Lower lobe of right lung (tissue), 2 donors: ENCODE results near the gene ADAM12. TPM values are rescaled to one million over a fixed set of nuclear protein-coding genes. Genes with fewer than 3 reads are reported as not detected.

ENCODE experiments used
- ATAC-seq, 2 donors: fragments of 200-7000 bp; cut with Tn5 transposase; one replicate each; pipeline ENCODE4 v1.9.1; 2020 to 2022; ENCODE audit warnings: mild to moderate bottlenecking in 2 of 2, moderate library complexity in 2 of 2
- DNase-seq: peaks from one replicate; pipeline ENCODE4 v3.0.0-alpha.2; 2020
- H3K27ac ChIP-seq: fragments of 200-600 bp; one replicate; pipeline ENCODE4 v1.8.0; 2022
- H3K27me3 ChIP-seq: fragments of 200-600 bp; one replicate; pipeline ENCODE4 v1.8.0; 2022; ENCODE audit warnings: low read depth
- H3K36me3 ChIP-seq: fragments of 200-600 bp; one replicate; pipeline ENCODE4 v1.8.0; 2022; ENCODE audit warnings: mild to moderate bottlenecking
- H3K4me1 ChIP-seq: fragments of 200-600 bp; one replicate; pipeline ENCODE4 v1.8.0; 2022
- H3K4me3 ChIP-seq: fragments of 200-600 bp; one replicate; pipeline ENCODE4 v1.8.0; 2022; ENCODE audit warnings: mild to moderate bottlenecking
- H3K9me3 ChIP-seq: fragments of 200-600 bp; one replicate; pipeline ENCODE4 v1.8.0; 2022
- intact Hi-C: fragments of 100-400 bp; cut with DNase I; formaldehyde crosslinking; loops from one replicate; pipeline ENCODE4 v1.11.0; 2022
- total RNA-seq: library from RNA; stranded (reverse); fragmentation: NEBNext Ultra II Directional; extraction: Animal tissue kit (Norgen Biotek cat#: 25700); gene quantifications from one replicate; pipeline ENCODE4 v1.2.1, GENCODE V29; 2021
- TF ChIP-seq, protein P1 (sequence below): fragments of 200-600 bp; IDR thresholded peaks from one replicate; pipeline ENCODE4 v1.8.0; 2022; ENCODE audit warnings: antibody characterized with exemption, mild to moderate bottlenecking
- donor health status: DM: no; HTN: yes; CAD: no; lungs with severe emphysema.

The ADAM12 gene
- total RNA-seq, 1 donor from 2014 or later = 0.92 TPM

DNA sequence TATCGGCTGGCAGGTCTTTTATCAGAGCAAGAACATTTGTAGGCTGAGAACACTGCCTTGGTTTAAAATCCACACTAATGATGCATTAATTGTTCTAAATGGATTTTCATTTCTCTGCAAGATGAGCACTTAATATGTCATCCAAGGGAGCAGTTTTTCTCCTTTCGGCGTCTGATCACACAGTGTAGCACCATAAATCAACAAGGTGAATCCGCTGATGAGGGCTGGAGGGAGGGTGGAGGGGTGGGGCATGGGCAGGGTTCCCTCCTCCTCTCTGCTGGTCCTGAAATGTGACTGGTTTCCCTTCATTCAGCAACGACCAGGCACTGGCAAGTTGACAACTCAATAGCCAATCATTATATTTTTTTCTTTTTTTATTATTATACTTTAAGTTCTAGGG is 45.6 kb downstream of the ADAM12 start:
- Histone ChIP-seq H3K4me3 (no peak overlapping the region), H3K9me3 (no peaks in the 10 kb centered on the region), H3K27ac (no peak overlapping the region), H3K36me3 (no peaks in the 10 kb centered on the region), H3K4me1 (no peaks in the 10 kb centered on the region), H3K27me3 (no peaks in the 10 kb centered on the region)
- TF ChIP-seq, protein P1, sequence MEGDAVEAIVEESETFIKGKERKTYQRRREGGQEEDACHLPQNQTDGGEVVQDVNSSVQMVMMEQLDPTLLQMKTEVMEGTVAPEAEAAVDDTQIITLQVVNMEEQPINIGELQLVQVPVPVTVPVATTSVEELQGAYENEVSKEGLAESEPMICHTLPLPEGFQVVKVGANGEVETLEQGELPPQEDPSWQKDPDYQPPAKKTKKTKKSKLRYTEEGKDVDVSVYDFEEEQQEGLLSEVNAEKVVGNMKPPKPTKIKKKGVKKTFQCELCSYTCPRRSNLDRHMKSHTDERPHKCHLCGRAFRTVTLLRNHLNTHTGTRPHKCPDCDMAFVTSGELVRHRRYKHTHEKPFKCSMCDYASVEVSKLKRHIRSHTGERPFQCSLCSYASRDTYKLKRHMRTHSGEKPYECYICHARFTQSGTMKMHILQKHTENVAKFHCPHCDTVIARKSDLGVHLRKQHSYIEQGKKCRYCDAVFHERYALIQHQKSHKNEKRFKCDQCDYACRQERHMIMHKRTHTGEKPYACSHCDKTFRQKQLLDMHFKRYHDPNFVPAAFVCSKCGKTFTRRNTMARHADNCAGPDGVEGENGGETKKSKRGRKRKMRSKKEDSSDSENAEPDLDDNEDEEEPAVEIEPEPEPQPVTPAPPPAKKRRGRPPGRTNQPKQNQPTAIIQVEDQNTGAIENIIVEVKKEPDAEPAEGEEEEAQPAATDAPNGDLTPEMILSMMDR = no peak
- ATAC-seq = no peak
- no peak for DNase-seq
- intact Hi-C loops = no loop called here

DNA sequence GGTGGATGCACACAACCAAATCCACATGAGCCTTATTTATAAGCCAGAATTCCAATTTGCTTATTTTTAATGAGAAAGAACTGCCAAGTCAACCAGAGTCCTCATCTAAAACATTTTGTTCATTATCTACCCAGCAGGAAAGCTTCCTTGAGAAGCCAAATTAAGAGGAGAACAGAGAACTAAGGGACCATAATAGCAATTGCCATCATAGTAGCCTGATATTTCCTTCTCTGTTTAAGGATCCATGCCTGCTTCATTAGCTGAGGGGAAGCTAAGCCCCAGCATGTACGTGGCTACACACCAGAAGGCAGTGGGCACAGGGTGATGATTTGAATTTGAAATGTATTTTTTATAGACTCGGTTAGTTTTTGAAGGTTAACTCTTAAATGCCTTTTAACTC is 46.8 kb downstream of the ADAM12 start:
- DNase-seq (no peak), ATAC-seq (no peak)
- Histone ChIP-seq H3K27me3 (no peaks in the 10 kb centered on the region), H3K9me3 (no peaks in the 10 kb centered on the region), H3K4me3 (no peak overlapping the region), H3K27ac (no peak overlapping the region), H3K36me3 (no peaks in the 10 kb centered on the region), H3K4me1 (no peaks in the 10 kb centered on the region)
- TF ChIP-seq, protein P1 = no peak
- intact Hi-C loops = no loop called here

DNA sequence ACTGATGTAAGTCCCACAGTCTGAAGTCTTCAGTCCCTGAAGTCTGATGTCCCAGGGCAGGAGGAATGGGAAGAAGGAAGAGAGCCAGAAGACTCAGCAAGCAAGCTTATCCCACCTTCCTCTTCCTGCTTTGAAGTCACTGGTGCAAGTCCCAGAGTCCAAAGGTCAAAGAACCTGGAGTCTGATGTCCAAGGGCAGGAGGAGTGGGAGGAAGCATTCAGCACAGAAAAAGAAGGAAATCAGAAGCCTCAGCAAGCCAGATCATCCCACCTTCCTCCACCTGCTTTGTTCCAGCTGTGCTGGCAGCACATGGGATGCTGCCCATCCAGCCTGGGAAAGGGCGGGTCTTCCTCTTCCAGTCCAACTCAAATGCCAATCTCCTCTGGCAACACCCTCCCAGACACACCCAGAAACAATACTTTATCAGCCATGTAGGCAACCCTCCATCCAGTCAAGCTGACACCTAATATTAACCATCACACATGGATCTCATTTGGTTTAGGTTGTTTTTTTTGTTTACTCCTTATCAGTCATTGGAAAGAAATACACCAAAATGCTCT is 50.9 kb downstream of the ADAM12 start:
- H3K9me3 ChIP-seq = no peaks in the 10 kb centered on the region
- TF ChIP-seq, protein P1 = no peak
- no peaks in the 10 kb centered on the region for H3K4me1 ChIP-seq
- intact Hi-C loops = no loop called here
- no peak for DNase-seq
- no peaks in the 10 kb centered on the region for H3K36me3 ChIP-seq
- H3K4me3 ChIP-seq = no peak overlapping the region
- ATAC-seq = no peak
- H3K27ac ChIP-seq = no peak overlapping the region
- no peaks in the 10 kb centered on the region for H3K27me3 ChIP-seq

DNA sequence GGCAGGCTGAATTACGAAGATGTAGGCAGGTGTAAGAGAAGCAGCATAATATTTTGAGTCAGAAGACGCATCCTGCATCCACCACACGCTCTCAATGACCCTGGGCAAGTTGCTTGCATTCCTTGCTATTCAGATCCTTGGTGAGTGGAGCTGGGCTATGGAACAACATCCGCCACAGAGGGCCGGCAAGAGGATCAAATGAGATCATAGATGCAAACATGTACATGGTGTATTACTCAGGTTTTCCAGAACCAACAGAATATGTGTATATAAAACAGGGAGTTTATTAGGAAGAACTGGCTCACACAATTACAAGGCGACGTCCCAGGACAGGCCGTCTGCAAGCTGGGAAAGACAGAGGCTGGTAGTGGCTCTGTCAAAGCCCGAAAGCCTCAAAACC is 51.5 kb downstream of the ADAM12 start:
- H3K9me3 ChIP-seq = no peaks in the 10 kb centered on the region
- intact Hi-C loops = no loop called here
- no peaks in the 10 kb centered on the region for H3K27me3 ChIP-seq
- DNase-seq = no peak
- no peaks in the 10 kb centered on the region for H3K4me1 ChIP-seq
- H3K4me3 ChIP-seq = no peak overlapping the region
- H3K36me3 ChIP-seq = no peaks in the 10 kb centered on the region
- TF ChIP-seq, protein P1 = no peak
- H3K27ac ChIP-seq = no peak overlapping the region
- no peak for ATAC-seq

DNA sequence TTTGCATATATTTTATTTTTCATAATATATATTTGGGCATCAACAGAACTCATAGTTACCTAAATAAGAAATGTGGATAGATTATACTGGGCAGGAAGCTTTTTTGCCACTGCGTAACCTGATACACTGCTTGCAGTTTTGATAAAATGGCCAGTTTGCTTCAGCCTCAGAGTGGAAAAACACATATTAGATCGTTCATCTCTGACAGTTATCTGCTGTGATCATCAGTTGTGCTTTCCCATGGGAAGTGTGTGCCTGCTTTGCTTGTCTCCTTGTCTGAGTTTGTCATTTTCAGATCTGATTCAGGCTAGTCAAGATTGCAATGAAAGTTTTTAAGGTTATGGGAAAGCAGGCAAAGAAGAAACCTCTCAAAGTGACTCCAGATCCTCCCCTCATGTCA is 54.0 kb downstream of the ADAM12 start:
- DNase-seq = no peak
- Histone ChIP-seq H3K36me3 (no peaks in the 10 kb centered on the region), H3K27me3 (no peaks in the 10 kb centered on the region), H3K4me1 (no peaks in the 10 kb centered on the region), H3K9me3 (no peaks in the 10 kb centered on the region), H3K4me3 (no peak overlapping the region), H3K27ac (no peak overlapping the region)
- ATAC-seq = no peak
- TF ChIP-seq, protein P1 = no peak
- intact Hi-C loops = no loop called here

DNA sequence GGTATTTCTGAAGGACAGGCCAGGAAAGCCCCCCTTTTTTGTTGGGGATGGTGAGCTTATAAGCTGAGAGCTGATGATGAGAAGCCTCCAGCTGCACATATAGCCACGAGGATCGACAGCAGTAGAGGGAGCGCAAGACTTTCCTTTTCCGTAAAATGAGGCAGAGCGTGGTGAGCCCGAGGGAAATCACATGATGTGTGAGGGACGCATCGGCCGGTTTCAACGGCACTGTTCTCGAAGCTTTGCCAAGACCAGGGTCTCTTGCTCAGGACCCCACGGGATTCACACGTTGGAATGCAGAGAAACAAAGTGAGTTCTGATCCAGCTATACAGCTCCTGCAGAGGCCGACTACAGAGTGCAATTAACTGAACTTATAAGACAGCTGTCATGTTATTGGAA is 55.7 kb downstream of the ADAM12 start:
- TF ChIP-seq, protein P1 = no peak
- intact Hi-C loops = no loop called here
- Histone ChIP-seq H3K4me3 (no peak overlapping the region), H3K27ac (no peak overlapping the region), H3K4me1 (no peaks in the 10 kb centered on the region), H3K9me3 (no peaks in the 10 kb centered on the region), H3K27me3 (no peaks in the 10 kb centered on the region), H3K36me3 (no peaks in the 10 kb centered on the region)
- ATAC-seq = no peak
- DNase-seq = no peak
